ENCODE measurements around the gene CASKIN1.

The CASKIN1 gene

DNA sequence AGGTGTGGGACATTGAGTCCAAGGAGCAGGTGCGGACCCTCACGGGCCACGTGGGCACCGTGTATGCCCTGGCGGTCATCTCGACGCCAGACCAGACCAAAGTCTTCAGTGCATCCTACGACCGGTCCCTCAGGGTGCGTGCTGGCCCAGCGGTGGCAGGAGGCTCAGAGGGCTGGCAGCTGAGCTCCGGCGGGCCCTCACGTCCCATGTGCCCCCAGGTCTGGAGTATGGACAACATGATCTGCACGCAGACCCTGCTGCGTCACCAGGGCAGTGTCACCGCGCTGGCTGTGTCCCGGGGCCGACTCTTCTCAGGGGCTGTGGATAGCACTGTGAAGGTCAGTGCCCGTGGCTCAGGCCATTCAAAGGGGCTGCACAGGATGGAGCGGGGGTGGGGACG, 20.4 kb downstream of the CASKIN1 start:
- H3K36me3 ChIP-seq (ENCODE audit: insufficient read depth, low read depth, low read length): peaks cover 43% of the 10 kb centered on the region
- H3K9me3 ChIP-seq (ENCODE audit: insufficient read depth, low read depth, low read length): no peaks in the 10 kb centered on the region

DNA sequence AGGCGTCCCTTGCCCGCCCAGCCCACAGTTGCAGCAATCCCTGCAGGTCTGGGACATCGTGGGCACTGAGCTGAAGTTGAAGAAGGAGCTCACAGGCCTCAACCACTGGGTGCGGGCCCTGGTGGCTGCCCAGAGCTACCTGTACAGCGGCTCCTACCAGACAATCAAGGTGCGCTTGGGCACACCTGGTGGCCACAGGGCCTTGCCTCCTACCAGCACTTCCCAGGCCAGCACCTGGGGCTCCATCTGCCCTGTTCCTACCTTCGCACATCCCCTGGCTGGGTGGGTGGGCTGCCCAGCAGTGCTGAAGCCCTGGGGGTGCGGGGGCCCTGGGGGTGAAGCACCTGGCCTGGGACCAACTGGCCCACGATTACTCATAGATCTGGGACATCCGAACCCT, 21.0 kb downstream of the CASKIN1 start:
- no peaks in the 10 kb centered on the region for H3K9me3 ChIP-seq (ENCODE audit: insufficient read depth, low read depth, low read length)
- H3K4me3 ChIP-seq (ENCODE audit: low read length): no peak overlapping the region
- peaks cover 43% of the 10 kb centered on the region for H3K36me3 ChIP-seq (ENCODE audit: insufficient read depth, low read depth, low read length)
- H3K4me1 ChIP-seq (ENCODE audit: insufficient read depth, low read length): no peaks in the 10 kb centered on the region
- H3K27me3 ChIP-seq (ENCODE audit: insufficient read depth, low read length): no peaks in the 10 kb centered on the region
- no peak overlapping the region for H3K27ac ChIP-seq (ENCODE audit: low read length)
- no peak overlapping the region for H3K9ac ChIP-seq (ENCODE audit: low read depth, low read length)

More for the DNA sequence above, 20.4 kb downstream of the CASKIN1 start:
- H3K9ac ChIP-seq (ENCODE audit: low read depth, low read length): no peak overlapping the region
- H3K27me3 ChIP-seq (ENCODE audit: insufficient read depth, low read length): no peaks in the 10 kb centered on the region
- H3K27ac ChIP-seq (ENCODE audit: low read length): no peak overlapping the region
- no peak overlapping the region for H3K4me3 ChIP-seq (ENCODE audit: low read length)
- H3K4me1 ChIP-seq (ENCODE audit: insufficient read depth, low read length): no peaks in the 10 kb centered on the region

DNA sequence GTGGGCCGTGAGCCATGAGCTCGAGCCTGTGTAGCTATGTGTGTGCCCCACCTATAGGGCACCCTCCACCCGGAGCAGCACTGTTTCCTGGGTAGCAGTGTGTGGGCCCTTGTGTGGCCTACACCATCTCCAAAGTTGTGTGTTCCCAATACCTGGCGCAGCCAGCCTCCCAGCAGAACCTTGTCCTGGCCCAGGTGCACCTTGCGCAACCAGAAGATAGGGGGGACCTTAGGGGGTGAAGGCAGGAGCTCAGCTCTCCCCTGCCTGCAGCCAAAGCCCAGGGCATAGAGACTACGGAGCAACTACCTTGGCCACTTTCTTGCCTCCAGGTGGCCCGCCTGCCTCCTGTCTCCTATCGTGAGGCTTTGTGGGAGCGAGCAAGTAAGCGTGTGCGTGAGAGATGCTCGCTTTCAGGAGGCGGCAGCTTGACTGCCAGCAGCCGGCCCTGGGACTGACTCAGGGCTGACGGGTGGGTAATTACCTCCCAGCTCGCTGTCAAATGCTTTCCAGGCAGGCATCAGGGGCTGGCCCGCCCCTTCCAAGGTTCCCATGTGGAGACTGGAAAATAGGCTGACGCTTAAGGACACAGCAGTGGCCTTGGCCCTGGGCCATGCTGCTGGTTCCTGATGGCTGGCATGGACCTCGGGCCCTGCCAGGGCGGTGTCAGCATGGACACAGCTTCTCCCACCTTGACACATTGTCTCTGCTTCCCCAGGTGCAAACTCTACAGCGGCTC, 21.8 kb downstream of the CASKIN1 start:
- no peak overlapping the region for H3K9ac ChIP-seq (ENCODE audit: low read depth, low read length)
- H3K27ac ChIP-seq (ENCODE audit: low read length): no peak overlapping the region
- H3K36me3 ChIP-seq (ENCODE audit: insufficient read depth, low read depth, low read length): peaks cover 43% of the 10 kb centered on the region
- no peaks in the 10 kb centered on the region for H3K4me1 ChIP-seq (ENCODE audit: insufficient read depth, low read length)
- H3K27me3 ChIP-seq (ENCODE audit: insufficient read depth, low read length): no peaks in the 10 kb centered on the region
- H3K4me3 ChIP-seq (ENCODE audit: low read length): no peak overlapping the region
- no peaks in the 10 kb centered on the region for H3K9me3 ChIP-seq (ENCODE audit: insufficient read depth, low read depth, low read length)

DNA sequence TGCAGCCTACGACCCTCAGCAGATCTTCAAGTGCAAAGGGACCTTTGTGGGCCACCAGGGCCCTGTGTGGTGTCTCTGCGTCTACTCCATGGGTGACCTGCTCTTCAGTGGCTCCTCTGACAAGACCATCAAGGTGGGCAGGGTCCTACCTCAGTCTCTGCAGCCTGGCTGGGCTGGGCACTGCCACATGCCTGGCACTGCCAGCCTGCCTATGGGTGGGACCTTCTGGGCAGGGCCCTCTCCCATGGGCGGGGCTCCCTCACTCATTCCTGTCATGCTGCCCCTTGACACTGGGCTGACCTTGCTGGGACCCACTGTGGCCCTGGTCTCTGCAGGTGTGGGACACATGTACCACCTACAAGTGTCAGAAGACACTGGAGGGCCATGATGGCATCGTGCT, 22.5 kb downstream of the CASKIN1 start:
- no peaks in the 10 kb centered on the region for H3K9me3 ChIP-seq (ENCODE audit: insufficient read depth, low read depth, low read length)
- no peak overlapping the region for H3K4me3 ChIP-seq (ENCODE audit: low read length)
- peaks cover 43% of the 10 kb centered on the region for H3K36me3 ChIP-seq (ENCODE audit: insufficient read depth, low read depth, low read length)
- H3K9ac ChIP-seq (ENCODE audit: low read depth, low read length): no peak overlapping the region
- H3K4me1 ChIP-seq (ENCODE audit: insufficient read depth, low read length): no peaks in the 10 kb centered on the region
- H3K27me3 ChIP-seq (ENCODE audit: insufficient read depth, low read length): no peaks in the 10 kb centered on the region
- no peak overlapping the region for H3K27ac ChIP-seq (ENCODE audit: low read length)

DNA sequence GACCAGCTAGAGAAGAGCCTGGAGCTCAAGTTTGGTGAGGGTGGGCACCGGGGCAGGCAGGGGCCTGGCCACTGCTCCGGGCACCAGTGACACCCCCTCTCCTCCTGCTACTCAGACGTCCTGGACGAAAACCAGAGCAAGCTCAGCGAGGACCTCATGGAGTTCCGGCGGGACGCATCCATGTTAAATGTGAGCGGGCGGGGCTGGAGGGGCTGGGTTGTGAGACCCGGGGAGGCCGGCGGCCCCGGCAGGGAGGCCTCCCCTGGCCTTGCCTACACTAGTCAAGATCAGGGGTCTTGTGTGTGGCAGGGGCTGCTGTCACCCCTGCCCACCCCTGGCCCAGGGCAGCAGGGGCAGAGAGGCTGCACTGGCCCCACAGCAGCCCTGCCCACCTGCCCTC, 23.0 kb downstream of the CASKIN1 start:
- Histone ChIP-seq H3K9ac (ENCODE audit: low read depth, low read length) (no peak overlapping the region), H3K9me3 (ENCODE audit: insufficient read depth, low read depth, low read length) (no peaks in the 10 kb centered on the region), H3K27me3 (ENCODE audit: insufficient read depth, low read length) (no peaks in the 10 kb centered on the region), H3K36me3 (ENCODE audit: insufficient read depth, low read depth, low read length) (peaks cover 44% of the 10 kb centered on the region), H3K4me3 (ENCODE audit: low read length) (no peak overlapping the region), H3K27ac (ENCODE audit: low read length) (no peak overlapping the region), H3K4me1 (ENCODE audit: insufficient read depth, low read length) (no peaks in the 10 kb centered on the region)

DNA sequence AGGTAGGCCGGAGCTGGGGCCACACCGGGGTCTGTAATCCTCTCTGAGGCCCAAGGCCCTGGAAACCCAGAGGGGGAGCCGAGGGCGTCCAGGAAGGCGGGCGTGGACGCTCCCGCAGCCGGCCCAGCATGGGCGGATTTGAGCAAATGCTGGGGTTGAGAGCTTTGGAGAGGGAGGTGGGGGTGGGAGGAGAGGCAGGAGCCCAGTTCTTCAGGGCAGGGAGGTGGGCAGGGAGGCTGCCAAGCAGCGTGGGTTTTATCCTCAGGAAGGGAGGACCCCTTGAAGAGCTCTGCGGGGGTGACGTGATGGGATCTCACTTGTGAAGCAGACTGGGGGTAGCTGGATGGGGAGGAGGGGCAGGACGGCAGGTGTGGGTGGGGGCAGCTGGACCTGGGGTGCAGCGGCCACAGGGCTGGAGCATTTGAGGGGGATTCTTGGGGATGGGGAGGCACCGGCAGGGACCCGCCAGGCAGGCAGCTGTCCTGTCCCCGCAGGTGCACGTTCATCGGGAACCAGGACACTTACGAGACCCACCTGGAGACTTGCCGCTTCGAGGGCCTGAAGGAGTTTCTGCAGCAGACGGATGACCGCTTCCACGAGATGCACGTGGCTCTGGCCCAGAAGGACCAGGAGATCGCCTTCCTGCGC, 23.6 kb downstream of the CASKIN1 start:
- no peaks in the 10 kb centered on the region for H3K27me3 ChIP-seq (ENCODE audit: insufficient read depth, low read length)
- H3K9me3 ChIP-seq (ENCODE audit: insufficient read depth, low read depth, low read length): no peaks in the 10 kb centered on the region
- H3K9ac ChIP-seq (ENCODE audit: low read depth, low read length): no peak overlapping the region
- H3K36me3 ChIP-seq (ENCODE audit: insufficient read depth, low read depth, low read length): peaks cover 49% of the 10 kb centered on the region
- no peaks in the 10 kb centered on the region for H3K4me1 ChIP-seq (ENCODE audit: insufficient read depth, low read length)
- no peak overlapping the region for H3K27ac ChIP-seq (ENCODE audit: low read length)
- H3K4me3 ChIP-seq (ENCODE audit: low read length): no peak overlapping the region

DNA sequence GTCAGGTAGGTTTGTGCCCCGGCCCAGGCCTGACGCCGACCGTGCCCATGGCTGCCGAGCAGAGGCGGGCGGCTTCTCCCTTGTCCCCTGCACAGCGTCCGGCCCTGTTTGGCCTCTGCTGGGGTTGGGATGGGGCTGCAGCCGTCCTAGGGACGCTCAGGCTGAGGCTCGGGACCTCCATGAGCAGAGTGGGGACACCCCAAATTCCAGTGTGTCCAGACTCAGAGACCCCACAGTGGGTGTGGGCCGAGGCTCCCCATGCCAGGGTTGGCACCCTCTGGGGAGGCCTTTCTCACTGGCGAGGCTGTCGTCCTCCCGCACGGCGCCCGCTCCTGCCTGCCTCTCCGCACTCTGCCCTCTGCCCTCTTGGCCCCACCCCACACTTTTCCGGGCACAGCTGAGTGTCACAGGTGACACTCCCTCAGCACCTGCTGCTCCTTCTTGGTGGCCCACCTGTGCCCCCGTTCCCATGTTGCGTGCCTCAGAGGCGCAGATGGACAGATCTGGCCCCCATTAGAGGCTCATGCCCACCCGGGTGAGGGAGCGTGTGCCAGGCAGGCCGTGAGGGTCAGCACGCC, 24.7 kb downstream of the CASKIN1 start:
- Histone ChIP-seq H3K36me3 (ENCODE audit: insufficient read depth, low read depth, low read length) (peaks cover 55% of the 10 kb centered on the region), H3K4me1 (ENCODE audit: insufficient read depth, low read length) (no peaks in the 10 kb centered on the region), H3K9me3 (ENCODE audit: insufficient read depth, low read depth, low read length) (no peaks in the 10 kb centered on the region), H3K4me3 (ENCODE audit: low read length) (no peak overlapping the region), H3K27ac (ENCODE audit: low read length) (no peak overlapping the region), H3K27me3 (ENCODE audit: insufficient read depth, low read length) (no peaks in the 10 kb centered on the region), H3K9ac (ENCODE audit: low read depth, low read length) (no peak overlapping the region)

DNA sequence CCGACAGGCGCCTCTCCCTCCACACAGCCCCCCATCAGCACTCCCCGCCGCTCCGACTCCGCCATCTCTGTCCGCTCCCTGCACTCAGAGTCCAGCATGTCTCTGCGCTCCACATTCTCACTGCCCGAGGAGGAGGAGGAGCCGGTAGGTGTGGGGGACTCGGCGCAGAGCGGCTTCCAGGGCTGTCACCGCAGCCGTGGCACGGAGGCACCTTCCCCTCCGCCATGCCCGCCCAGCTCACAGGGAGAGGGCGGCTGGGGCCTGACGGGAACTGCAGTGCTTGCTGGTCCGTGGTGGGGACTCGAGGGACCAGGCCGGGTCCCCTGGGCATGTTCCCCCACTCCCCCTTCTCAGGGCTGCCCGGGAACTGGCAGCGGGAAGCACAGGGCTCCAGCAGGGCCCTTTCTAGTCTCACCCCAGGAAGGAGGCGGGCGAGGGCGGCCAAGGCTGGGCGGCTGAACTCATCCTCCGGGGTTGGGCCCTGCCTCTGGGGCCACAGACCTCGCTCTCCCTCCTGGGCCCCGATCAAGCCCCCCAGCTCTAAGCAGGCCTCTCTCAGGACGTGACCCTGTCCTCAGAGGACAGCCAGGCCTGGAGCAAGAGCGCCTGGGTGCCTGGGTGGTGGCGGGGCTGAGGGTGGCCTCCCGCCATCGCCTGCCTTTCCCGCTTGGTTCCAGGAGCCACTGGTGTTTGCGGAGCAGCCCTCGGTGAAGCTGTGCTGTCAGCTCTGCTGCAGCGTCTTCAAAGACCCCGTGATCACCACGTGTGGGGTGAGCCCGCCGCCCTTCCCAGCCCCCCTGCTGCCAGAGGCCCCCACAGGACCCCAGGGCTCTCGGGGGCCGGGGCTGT, 25.6 kb downstream of the CASKIN1 start:
- no peak overlapping the region for H3K27ac ChIP-seq (ENCODE audit: low read length)
- peaks cover 58% of the 10 kb centered on the region for H3K36me3 ChIP-seq (ENCODE audit: insufficient read depth, low read depth, low read length)
- H3K9me3 ChIP-seq (ENCODE audit: insufficient read depth, low read depth, low read length): no peaks in the 10 kb centered on the region
- H3K27me3 ChIP-seq (ENCODE audit: insufficient read depth, low read length): no peaks in the 10 kb centered on the region
- no peak overlapping the region for H3K4me3 ChIP-seq (ENCODE audit: low read length)
- H3K9ac ChIP-seq (ENCODE audit: low read depth, low read length): no peak overlapping the region
- no peaks in the 10 kb centered on the region for H3K4me1 ChIP-seq (ENCODE audit: insufficient read depth, low read length)

DNA sequence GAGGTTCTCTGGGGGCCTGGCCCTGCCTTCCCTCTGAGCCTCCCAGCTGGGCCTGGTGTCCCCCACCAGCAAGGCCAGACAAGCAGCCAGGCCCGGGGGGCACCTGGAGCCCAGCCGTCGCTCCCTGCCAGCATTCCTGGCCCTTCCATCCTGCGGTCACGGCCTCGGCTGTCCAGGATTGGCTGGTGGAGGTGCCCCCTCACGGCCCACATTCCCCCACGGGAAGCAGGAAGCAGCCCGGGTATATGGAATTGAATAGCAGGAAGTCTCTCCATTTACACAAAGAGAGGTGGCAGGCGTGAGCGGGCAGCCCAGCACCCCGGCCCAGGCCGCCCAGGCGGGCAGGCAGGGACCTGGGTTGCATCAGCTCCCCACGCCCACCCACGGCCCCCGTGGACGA, 26.3 kb downstream of the CASKIN1 start:
- no peak overlapping the region for H3K27ac ChIP-seq (ENCODE audit: low read length)
- H3K4me3 ChIP-seq (ENCODE audit: low read length): no peak overlapping the region
- no peak overlapping the region for H3K9ac ChIP-seq (ENCODE audit: low read depth, low read length)
- H3K4me1 ChIP-seq (ENCODE audit: insufficient read depth, low read length): no peaks in the 10 kb centered on the region
- no peaks in the 10 kb centered on the region for H3K9me3 ChIP-seq (ENCODE audit: insufficient read depth, low read depth, low read length)
- H3K27me3 ChIP-seq (ENCODE audit: insufficient read depth, low read length): no peaks in the 10 kb centered on the region
- peaks cover 54% of the 10 kb centered on the region for H3K36me3 ChIP-seq (ENCODE audit: insufficient read depth, low read depth, low read length)

DNA sequence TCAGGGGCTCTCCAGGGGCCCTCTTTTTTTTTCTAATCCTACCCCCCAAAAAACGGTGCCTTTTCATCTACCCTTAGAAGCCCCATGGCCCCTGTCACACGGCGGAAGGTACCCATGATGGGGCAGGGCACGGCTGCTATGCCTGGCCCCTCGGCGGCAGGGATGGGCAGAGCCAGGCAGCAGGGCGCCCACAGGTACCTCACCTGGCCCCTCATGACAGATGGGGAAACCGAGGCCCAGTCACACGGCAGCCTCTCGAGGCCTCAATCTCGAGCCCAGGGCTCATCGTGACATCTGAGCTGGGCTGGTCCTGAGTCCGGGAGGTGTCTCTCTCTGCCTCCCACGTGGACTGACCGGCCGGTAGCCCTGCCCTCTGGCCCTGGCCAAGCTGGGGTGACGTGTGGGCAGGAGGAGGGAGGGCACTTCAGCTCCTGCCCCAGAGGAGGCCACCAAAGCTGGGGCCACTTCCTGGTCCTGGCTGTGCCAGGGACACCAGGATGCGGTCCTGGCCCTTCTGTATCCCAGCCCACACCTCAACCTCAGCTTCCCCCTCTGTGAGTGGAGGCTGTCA, 29.3 kb downstream of the CASKIN1 start:
- Histone ChIP-seq H3K9me3 (ENCODE audit: insufficient read depth, low read depth, low read length) (no peaks in the 10 kb centered on the region), H3K4me3 (ENCODE audit: low read length) (no peak overlapping the region), H3K9ac (ENCODE audit: low read depth, low read length) (no peak overlapping the region), H3K4me1 (ENCODE audit: insufficient read depth, low read length) (no peaks in the 10 kb centered on the region), H3K36me3 (ENCODE audit: insufficient read depth, low read depth, low read length) (peaks cover 32% of the 10 kb centered on the region), H3K27me3 (ENCODE audit: insufficient read depth, low read length) (no peaks in the 10 kb centered on the region), H3K27ac (ENCODE audit: low read length) (no peak overlapping the region)

DNA sequence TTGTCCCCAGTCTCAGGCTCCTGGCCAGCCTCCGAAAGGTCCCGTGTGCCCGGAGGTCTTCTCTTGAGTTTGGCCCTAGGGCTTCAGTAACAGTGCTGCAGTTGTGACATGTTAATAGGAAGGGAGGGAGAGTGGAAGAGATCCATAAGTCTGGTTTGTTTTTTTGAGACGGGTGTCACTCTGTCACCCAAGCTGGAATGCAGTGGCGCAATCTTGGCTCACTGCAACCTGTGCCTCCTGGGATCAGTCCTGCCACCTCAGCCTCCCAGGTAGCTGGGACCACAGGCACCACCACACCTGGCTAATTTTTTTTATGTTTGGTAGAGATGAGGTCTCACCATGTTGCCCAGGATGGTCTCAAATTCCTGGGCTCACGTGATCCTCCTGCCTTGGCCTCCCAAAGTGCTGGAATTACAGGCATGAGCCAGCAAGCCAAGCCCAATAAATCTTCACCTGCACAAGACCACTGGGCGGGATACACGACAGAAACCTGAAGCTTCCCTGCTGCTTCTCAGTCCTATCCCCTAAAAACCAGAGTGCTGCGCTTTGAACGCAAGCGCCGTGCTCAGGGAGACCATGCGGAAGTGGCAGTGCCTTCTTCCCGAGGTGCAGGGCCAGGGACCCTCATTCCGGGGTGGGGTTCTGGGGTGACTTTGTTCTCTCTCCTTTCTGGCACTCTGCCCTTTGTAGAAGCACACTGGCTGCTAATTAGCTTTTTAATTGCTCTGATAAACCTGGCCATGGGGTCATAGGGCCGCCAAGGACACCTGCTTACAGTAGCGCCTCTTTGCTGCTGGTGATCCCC, 29.9 kb downstream of the CASKIN1 start:
- no peaks in the 10 kb centered on the region for H3K4me1 ChIP-seq (ENCODE audit: insufficient read depth, low read length)
- H3K9me3 ChIP-seq (ENCODE audit: insufficient read depth, low read depth, low read length): no peaks in the 10 kb centered on the region
- no peak overlapping the region for H3K9ac ChIP-seq (ENCODE audit: low read depth, low read length)
- H3K4me3 ChIP-seq (ENCODE audit: low read length): no peak overlapping the region
- H3K36me3 ChIP-seq (ENCODE audit: insufficient read depth, low read depth, low read length): peaks cover 25% of the 10 kb centered on the region
- H3K27me3 ChIP-seq (ENCODE audit: insufficient read depth, low read length): no peaks in the 10 kb centered on the region
- H3K27ac ChIP-seq (ENCODE audit: low read length): no peak overlapping the region

Data from iPS-20b (cell line).